Measurements from ENCODE around the gene SPEM3.

DNA sequence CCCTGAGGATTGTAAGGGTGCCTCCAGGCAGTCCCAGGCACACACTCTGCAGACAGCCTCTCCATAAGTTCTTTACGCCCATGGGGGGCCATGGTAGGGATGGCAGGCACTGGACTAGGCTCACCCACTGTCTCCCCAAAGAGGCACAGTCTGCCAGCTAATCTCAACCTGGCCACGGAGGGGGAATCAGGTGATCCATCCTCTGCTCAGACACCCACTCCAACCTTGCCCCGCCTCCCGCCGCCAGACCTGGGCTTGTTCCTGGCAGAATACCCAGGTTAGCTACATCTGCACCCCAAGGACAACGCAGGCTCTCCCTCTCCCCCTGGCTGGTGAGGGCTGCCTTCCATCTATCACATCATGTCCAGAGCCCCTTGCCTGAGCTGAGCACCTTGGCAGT is 19.8 kb upstream of the SPEM3 start:
- TF ChIP-seq CTCF (IDR thresholded peaks at IDR 0.05; ENCODE audit: borderline replicate concordance, extremely low read depth, low read length, poor library complexity, severe bottlenecking) (no peak), EZH2 (IDR thresholded peaks at IDR 0.05; ENCODE audit: borderline replicate concordance, low read depth, low read length, severe bottlenecking) (no peak)

Measured in DND-41 (cell line).